Natural killer cell treated with Interleukin-12 subunit alpha and Interleukin-12 subunit beta and Interleukin-15 and Interleukin-18, amount 100 ng/mL, for 72 hours (primary cell): Measurements from ENCODE around the gene MAP2K6. TPM values are rescaled to one million over a fixed set of nuclear protein-coding genes. Genes with fewer than 3 reads are reported as not detected.

Source experiments
- ATAC-seq, 2 donors: fragments of 150-1000 bp; cut with Tn5 transposase in 1 of 2; sonication (Bioruptor Pico), chemical (Tn5 transposase) in 1 of 2; 2 replicates each; pipeline ENCODE4 v1.10.0; 2021
- DNase-seq: peaks from one replicate; pipeline ENCODE4 v3.0.0; 2022; ENCODE audit warnings: low spot score
- H3K27ac Mint-ChIP-seq, 2 donors: 1 replicate in 1 of 2; 2 replicates in 1 of 2; pipeline ENCODE4 v1.8.0; 2022; ENCODE audit warnings: mixed read lengths in 2 of 2, mild to moderate bottlenecking in 1 of 2, moderate library complexity in 1 of 2
- H3K27me3 Mint-ChIP-seq, 2 donors: 1 replicate in 1 of 2; 2 replicates in 1 of 2; pipeline ENCODE4 v1.8.0; 2022; ENCODE audit warnings: mixed read lengths in 2 of 2
- H3K36me3 Mint-ChIP-seq: one replicate; pipeline ENCODE4 v1.8.0; 2022; ENCODE audit warnings: mixed read lengths
- H3K4me1 Mint-ChIP-seq, 2 donors: 1 replicate in 1 of 2; 2 replicates in 1 of 2; pipeline ENCODE4 v1.8.0; 2022; ENCODE audit warnings: low read depth in 2 of 2, mixed read lengths in 2 of 2, mild to moderate bottlenecking in 1 of 2
- H3K4me3 Mint-ChIP-seq: one replicate; pipeline ENCODE4 v1.8.0; 2022; ENCODE audit warnings: mixed read lengths
- H3K9me3 Mint-ChIP-seq: 2 replicates; pipeline ENCODE4 v1.8.0; 2022; ENCODE audit warnings: mixed read lengths
- total RNA-seq, 2 donors: library from RNA; stranded (reverse); gene quantifications; one replicate each; pipeline ENCODE4 v1.2.3, GENCODE V29; 2022

MAP2K6 gene
- total RNA-seq, 2 donors from 2014 or later: 0.36 to 0.53 TPM

- no peaks in the 10 kb centered on the region for H3K27me3 Mint-ChIP-seq
- ATAC-seq: no peak
- no peak overlapping the region for H3K4me3 Mint-ChIP-seq
- H3K4me1 Mint-ChIP-seq: peaks cover 14 to 27% of the 10 kb centered on the region in 2 donors
- H3K36me3 Mint-ChIP-seq: no peaks in the 10 kb centered on the region
- no peak for DNase-seq
- no peaks in the 10 kb centered on the region for H3K9me3 Mint-ChIP-seq
- no peak overlapping the region for H3K27ac Mint-ChIP-seq
Observed at GRCh38 chr17:69452664-69453260, 38.3 kb downstream of the MAP2K6 start.

GRCh38 chr17:69454051-69454450, 39.6 kb downstream of the MAP2K6 start:
- H3K4me3 Mint-ChIP-seq: no peak overlapping the region
- peaks cover 22 to 31% of the 10 kb centered on the region in 2 donors for H3K4me1 Mint-ChIP-seq
- H3K9me3 Mint-ChIP-seq: no peaks in the 10 kb centered on the region
- DNase-seq (no peak), ATAC-seq (no peak)
- no peaks in the 10 kb centered on the region for H3K27me3 Mint-ChIP-seq
- no peaks in the 10 kb centered on the region for H3K36me3 Mint-ChIP-seq
- H3K27ac Mint-ChIP-seq: no peak overlapping the region

- H3K9me3 Mint-ChIP-seq: no peaks in the 10 kb centered on the region
- H3K4me3 Mint-ChIP-seq: no peak overlapping the region
- ATAC-seq: no peak
- DNase-seq: no peak
- H3K4me1 Mint-ChIP-seq: peaks cover 25 to 33% of the 10 kb centered on the region in 2 donors
- no peaks in the 10 kb centered on the region for H3K27me3 Mint-ChIP-seq
- no peaks in the 10 kb centered on the region for H3K36me3 Mint-ChIP-seq
- H3K27ac Mint-ChIP-seq: no peak overlapping the region
Observed at GRCh38 chr17:69455040-69455439, 40.5 kb downstream of the MAP2K6 start.

GRCh38 chr17:69457603-69458002, 43.1 kb downstream of the MAP2K6 start:
- no peak for DNase-seq
- peak; percentile 73 to 74 for ATAC-seq
- Mint-ChIP-seq H3K9me3 (no peaks in the 10 kb centered on the region), H3K4me1 (peaks cover 22% of the 10 kb centered on the region in 2 donors), H3K27ac (peak overlapping the region in 1 of 2 donors; percentile 24), H3K36me3 (no peaks in the 10 kb centered on the region), H3K4me3 (no peak overlapping the region), H3K27me3 (no peaks in the 10 kb centered on the region)

GRCh38 chr17:69460963-69461922, 46.7 kb downstream of the MAP2K6 start:
- H3K4me3 Mint-ChIP-seq: no peak overlapping the region
- ATAC-seq: no peak
- no peak overlapping the region for H3K27ac Mint-ChIP-seq
- H3K9me3 Mint-ChIP-seq: no peaks in the 10 kb centered on the region
- peaks cover 22% of the 10 kb centered on the region in 2 donors for H3K4me1 Mint-ChIP-seq
- no peaks in the 10 kb centered on the region for H3K27me3 Mint-ChIP-seq
- no peaks in the 10 kb centered on the region for H3K36me3 Mint-ChIP-seq
- no peak for DNase-seq

- no peaks in the 10 kb centered on the region for H3K9me3 Mint-ChIP-seq
- ATAC-seq (no peak), DNase-seq (no peak)
- H3K27me3 Mint-ChIP-seq: no peaks in the 10 kb centered on the region
- H3K4me1 Mint-ChIP-seq: peaks cover 19 to 20% of the 10 kb centered on the region in 2 donors
- H3K27ac Mint-ChIP-seq: no peak overlapping the region
- H3K36me3 Mint-ChIP-seq: no peaks in the 10 kb centered on the region
- no peak overlapping the region for H3K4me3 Mint-ChIP-seq
Observed at GRCh38 chr17:69461951-69462369, 47.5 kb downstream of the MAP2K6 start.

GRCh38 chr17:69462882-69463281, 48.4 kb downstream of the MAP2K6 start:
- DNase-seq: no peak
- H3K27me3 Mint-ChIP-seq: no peaks in the 10 kb centered on the region
- no peak overlapping the region for H3K4me3 Mint-ChIP-seq
- H3K9me3 Mint-ChIP-seq: no peaks in the 10 kb centered on the region
- ATAC-seq: no peak
- H3K27ac Mint-ChIP-seq: no peak overlapping the region
- peaks cover 13 to 18% of the 10 kb centered on the region in 2 donors for H3K4me1 Mint-ChIP-seq
- no peaks in the 10 kb centered on the region for H3K36me3 Mint-ChIP-seq

GRCh38 chr17:69466451-69466850, 52.0 kb downstream of the MAP2K6 start:
- Mint-ChIP-seq H3K27ac (no peak overlapping the region), H3K4me3 (no peak overlapping the region), H3K27me3 (no peaks in the 10 kb centered on the region), H3K36me3 (no peaks in the 10 kb centered on the region), H3K4me1 (peaks cover 9 to 11% of the 10 kb centered on the region in 2 donors), H3K9me3 (no peaks in the 10 kb centered on the region)
- DNase-seq (no peak), ATAC-seq (no peak)

GRCh38 chr17:69466905-69467667, 52.6 kb downstream of the MAP2K6 start:
- Mint-ChIP-seq H3K36me3 (no peaks in the 10 kb centered on the region), H3K4me3 (no peak overlapping the region), H3K9me3 (no peaks in the 10 kb centered on the region), H3K27ac (no peak overlapping the region), H3K4me1 (peaks cover 9 to 11% of the 10 kb centered on the region in 2 donors), H3K27me3 (no peaks in the 10 kb centered on the region)
- ATAC-seq (no peak), DNase-seq (no peak)

GRCh38 chr17:69468207-69468606, 53.7 kb downstream of the MAP2K6 start:
- ATAC-seq (no peak), DNase-seq (no peak)
- H3K27me3 Mint-ChIP-seq: no peaks in the 10 kb centered on the region
- H3K4me1 Mint-ChIP-seq: peaks cover 9 to 11% of the 10 kb centered on the region in 2 donors
- no peaks in the 10 kb centered on the region for H3K36me3 Mint-ChIP-seq
- no peak overlapping the region for H3K4me3 Mint-ChIP-seq
- H3K27ac Mint-ChIP-seq: no peak overlapping the region
- no peaks in the 10 kb centered on the region for H3K9me3 Mint-ChIP-seq

- peaks cover 9 to 11% of the 10 kb centered on the region in 2 donors for H3K4me1 Mint-ChIP-seq
- ATAC-seq (no peak), DNase-seq (no peak)
- no peak overlapping the region for H3K27ac Mint-ChIP-seq
- H3K4me3 Mint-ChIP-seq: no peak overlapping the region
- no peaks in the 10 kb centered on the region for H3K36me3 Mint-ChIP-seq
- no peaks in the 10 kb centered on the region for H3K27me3 Mint-ChIP-seq
- H3K9me3 Mint-ChIP-seq: no peaks in the 10 kb centered on the region
Observed at GRCh38 chr17:69470702-69471101, 56.2 kb downstream of the MAP2K6 start.

- no peaks in the 10 kb centered on the region for H3K36me3 Mint-ChIP-seq
- no peak overlapping the region for H3K27ac Mint-ChIP-seq
- ATAC-seq (no peak), DNase-seq (no peak)
- no peak overlapping the region for H3K4me3 Mint-ChIP-seq
- no peaks in the 10 kb centered on the region for H3K27me3 Mint-ChIP-seq
- H3K4me1 Mint-ChIP-seq: peaks cover 8 to 10% of the 10 kb centered on the region in 2 donors
- H3K9me3 Mint-ChIP-seq: no peaks in the 10 kb centered on the region
Observed at GRCh38 chr17:69471406-69471805, 56.9 kb downstream of the MAP2K6 start.

GRCh38 chr17:69473841-69474831, 59.6 kb downstream of the MAP2K6 start:
- H3K27me3 Mint-ChIP-seq: no peaks in the 10 kb centered on the region
- H3K9me3 Mint-ChIP-seq: no peaks in the 10 kb centered on the region
- DNase-seq (no peak), ATAC-seq (no peak)
- H3K36me3 Mint-ChIP-seq: no peaks in the 10 kb centered on the region
- no peak overlapping the region for H3K27ac Mint-ChIP-seq
- H3K4me3 Mint-ChIP-seq: no peak overlapping the region
- peaks cover 13 to 16% of the 10 kb centered on the region in 2 donors for H3K4me1 Mint-ChIP-seq
